NCI-H2029 (cell line): ENCODE data around the gene FAM177A1.
"Not testable (repeated sequence)": the region's sequence is repeated elsewhere in the genome, so short reads cannot be mapped to it uniquely, and the experiment has no call there.

Experiments
- DNase-seq: peaks from one replicate; lab custom pipeline; 2025; lab: John Stamatoyannopoulos, UW

Gene FAM177A1, protein sequence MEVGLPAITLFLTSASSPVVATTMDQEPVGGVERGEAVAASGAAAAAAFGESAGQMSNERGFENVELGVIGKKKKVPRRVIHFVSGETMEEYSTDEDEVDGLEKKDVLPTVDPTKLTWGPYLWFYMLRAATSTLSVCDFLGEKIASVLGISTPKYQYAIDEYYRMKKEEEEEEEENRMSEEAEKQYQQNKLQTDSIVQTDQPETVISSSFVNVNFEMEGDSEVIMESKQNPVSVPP

DNA sequence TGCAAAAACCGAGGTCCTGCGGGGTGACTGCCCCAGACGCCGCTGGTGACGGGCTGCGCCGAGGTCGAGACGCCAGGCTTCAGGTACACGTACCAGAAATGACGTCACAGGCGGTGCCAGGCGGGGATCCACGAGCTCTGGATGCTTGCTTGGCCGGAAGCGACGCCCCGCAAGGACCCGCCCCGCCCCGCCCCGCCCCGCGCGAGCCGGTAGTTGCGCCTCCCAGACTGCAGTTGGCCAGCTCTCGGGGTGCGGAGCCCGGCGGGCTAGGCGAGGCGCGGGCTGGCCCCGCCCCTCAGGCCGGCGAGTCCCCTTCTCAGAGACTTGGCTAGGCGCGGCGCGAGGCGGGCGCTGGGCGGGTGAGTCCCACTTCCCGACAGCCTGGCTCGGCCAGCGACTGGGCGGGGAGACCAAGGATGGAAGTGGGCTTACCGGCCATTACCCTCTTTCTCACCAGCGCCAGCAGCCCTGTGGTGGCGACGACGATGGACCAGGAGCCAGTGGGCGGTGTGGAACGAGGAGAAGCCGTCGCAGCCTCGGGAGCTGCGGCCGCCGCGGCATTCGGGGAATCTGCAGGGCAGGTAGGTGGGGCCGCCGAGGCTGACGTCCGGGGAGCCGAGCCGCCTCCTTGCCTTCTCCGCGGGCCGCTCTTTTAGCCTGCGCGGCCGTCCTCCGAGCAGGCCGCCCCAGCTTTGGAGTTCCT lies at the start of gene FAM177A1:
FAM177A1 (plus strand) TSS at position 225 of the 703 bp plus-strand sequence; CDS start at position 417, 192 bp downstream.
- peak; percentile 100 for DNase-seq

DNA sequence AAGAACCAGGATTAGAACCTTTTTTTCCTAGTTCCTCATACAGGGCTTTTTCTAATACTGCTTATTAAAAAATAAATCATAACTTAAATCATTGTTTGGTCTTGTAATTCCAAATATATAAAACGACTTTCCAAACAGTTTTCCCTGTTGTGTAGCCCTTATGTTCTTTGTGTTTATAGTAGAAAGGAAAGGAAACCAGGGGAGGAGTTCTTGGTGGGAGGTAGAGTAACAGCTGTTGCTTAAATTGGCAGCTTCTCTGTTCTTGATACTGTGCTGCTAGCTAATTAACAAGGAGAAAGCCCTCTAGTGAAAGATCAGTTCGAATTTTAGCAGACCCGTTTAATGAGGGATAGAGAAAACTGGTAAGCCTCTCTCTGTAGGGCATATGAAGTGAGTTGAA lies 48.3 kb upstream of the FAM177A1 start:
- peak; percentile 20 for DNase-seq

DNA sequence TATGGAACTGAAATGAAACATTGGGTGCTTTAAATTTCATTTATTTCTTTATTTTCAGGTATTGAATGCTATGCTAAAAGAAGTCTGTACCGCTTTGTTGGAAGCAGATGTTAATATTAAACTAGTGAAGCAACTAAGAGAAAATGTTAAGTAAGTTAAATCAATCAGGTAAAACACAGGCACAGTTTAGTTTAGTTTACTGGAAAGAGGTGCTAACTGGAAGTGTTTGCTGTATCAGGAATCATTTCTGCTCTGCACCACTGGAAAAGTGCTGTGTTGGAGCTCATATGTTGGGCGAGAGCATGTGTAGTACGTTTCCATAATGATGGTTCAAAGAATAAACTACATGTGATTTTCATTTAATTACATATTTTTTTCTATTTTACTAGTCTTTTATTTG lies 46.6 kb upstream of the FAM177A1 start:
- no peak for DNase-seq

DNA sequence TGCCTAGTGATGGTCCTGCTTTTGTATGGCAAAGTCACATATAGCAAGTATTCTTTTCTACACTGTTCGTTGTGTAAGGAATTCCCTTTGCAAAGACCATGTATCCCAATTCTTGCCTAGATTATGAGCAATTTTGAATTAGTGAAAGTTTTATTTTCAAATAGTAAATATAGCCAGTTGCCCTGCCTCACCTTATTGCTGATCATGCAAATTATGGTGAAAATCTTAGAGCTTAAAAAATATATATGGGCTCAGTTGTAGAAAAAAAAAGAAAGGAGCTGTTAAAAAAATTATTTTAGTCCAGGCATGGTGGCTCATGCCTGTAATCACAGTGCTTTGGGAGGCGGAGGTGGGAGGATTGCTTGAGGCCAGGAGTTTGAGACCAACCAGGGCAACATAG lies 44.5 kb upstream of the FAM177A1 start:
- no peak for DNase-seq

DNA sequence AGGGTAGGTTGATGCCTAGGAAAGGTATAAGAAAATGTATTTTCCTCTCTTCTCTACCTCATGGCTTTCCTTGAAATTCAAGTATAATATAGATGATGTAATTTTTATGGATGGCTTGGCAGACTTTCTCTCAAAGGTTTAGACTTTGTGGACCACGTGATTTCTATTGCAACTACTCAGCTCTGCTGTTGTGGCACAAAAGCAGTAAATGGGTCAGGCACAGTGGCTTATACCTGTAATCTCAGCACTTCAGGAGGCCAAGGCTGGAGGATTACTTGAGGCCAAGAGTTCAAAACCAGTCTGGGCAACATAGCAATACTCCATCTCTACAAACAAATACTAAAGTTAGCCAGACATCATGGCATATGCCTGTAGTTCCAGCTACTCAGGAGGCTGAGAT lies 41.2 kb upstream of the FAM177A1 start:
- DNase-seq, result no peak

DNA sequence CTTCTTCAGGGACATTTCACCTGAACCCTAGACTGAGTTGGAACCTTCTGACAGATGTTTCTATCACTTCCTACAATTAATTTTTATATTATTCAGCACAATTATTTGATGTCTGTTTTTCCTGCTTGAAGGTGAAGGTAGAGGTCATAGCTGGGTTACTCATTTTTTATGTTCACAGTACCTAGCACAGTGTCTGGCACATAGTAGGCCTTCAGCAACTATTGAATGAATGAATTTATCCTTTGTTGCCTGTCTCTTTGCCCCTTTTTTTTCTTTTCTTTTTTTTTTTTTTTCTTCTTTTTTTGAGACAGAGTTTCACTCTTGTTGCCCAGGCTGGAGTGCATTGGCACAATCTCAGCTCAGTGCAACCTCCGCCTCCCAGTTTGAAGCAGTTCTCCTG lies 29.5 kb upstream of the FAM177A1 start:
- DNase-seq, result no peak

DNA sequence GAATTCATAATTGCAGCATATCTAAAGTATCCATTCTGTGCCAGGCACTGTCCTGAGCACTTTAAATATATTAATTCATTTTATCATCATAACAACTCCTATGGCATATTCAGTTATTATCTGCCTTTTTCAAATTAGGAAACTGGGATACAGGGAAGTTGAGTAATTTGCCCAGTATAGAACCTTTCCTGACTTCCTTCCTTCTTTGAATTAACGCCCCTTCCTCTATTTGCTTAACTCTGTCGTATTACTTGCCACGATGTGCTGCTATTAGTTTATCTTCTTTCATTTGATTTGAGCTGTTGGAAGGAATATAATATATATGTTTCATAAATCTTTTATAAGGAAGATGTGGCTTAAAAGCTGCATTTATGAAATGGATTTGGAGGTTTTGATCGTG lies 25.4 kb upstream of the FAM177A1 start:
- DNase-seq, result no peak

DNA sequence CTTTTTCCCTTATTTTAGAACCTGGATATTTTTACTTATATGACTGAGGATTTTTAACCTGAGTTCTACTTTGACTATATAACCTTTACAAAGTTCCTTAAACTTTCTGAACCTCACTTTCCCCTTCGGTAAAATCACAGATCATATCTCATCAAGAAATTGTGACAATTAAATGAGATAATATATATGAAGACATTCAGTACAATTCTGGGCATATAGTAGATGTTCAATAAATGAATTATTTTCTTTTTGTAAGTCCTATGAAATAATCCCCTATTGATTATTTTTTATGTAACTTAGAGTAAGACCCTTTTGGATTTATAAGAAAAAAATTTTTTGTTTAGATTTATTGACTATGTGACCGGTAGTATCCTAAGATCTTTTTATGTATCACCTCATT lies 17.6 kb upstream of the FAM177A1 start:
- DNase-seq, result no peak

DNA sequence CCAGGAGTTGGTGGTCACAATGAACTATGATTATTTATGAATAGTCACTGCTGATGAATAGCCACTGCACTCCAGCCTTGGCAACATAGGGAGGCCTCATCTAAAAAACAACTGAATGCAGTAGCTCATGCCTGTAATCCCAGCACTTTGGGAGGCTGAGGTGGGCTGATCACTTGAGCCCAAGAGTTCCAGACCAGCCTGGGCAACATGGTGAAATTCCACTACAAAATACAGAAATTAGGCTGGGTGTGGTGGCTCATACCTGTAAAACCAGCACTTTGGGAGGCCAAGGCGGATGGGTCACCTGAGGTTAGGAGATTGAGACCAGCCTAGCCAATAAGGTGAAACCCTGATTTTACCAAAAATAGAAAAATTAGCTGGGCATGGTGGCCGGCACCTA lies 13.5 kb upstream of the FAM177A1 start:
- DNase-seq, result no peak

DNA sequence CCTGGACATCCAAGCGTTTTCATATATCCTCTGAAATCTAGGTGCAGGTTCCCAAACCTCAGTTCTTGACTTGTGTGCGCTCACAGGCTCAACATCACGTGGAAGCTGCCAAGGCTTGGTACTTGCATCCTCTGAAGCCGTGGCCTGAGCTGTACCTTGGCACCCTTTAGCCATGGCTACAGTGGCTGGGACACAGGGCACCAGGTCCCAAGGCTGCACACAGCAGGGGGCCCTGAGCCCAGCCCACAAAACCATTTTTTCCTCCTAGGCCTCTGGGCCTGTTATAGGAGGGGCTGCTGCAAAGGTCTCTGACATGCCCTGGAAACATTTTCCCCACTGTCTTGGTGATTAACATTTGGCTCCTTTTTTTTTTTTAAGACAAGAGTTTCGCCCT lies 11.6 kb upstream of the FAM177A1 start:
- DNase-seq, result no peak

DNA sequence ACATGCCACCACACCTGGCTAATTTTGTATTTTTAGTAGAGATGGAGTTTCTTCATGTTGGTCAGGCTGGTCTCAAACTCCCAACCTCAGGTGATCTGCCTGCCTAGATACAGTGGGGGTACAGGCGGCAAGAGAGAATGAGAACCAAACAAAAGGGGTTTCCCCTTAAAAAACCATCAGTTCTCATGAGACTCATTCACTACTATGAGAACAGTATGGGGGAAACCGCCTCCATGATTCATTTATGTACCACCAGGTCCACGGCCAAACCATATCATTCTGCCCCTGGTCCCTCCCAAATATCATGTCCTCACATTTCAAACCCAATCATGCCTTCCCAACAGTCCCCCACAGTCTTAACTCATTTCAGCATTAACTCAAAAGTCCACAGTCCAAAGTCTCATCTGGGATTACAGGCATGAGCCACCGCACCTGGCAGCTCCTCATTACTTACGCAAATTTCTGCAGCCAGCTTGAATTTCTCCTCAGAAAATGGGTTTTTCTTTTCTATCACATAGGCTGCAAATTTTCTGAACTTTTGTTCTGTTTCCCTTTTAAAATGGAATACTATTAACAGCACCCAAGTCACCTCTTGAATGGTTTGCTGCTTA lies 11.0 kb upstream of the FAM177A1 start:
- DNase-seq, result not testable (repeated sequence)

DNA sequence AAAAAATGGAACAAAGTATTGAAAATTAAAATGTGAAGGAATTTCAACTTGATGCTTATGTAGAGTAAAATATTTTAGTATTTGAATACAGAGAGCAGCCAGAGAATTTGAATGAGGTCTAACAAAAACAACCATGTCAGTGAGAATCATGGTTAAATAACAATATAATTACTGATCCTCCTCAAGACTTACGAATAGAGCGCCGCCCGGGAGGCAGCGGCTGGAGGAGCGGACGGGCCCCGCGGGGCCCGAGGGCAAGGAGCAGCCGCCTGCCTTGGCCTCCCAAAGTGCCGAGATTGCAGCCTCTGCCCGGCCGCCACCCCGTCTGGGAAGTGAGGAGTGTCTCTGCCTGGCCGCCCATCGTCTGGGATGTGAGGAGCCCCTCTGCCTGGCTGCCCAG lies 7.8 kb upstream of the FAM177A1 start:
- DNase-seq, result not testable (repeated sequence)

DNA sequence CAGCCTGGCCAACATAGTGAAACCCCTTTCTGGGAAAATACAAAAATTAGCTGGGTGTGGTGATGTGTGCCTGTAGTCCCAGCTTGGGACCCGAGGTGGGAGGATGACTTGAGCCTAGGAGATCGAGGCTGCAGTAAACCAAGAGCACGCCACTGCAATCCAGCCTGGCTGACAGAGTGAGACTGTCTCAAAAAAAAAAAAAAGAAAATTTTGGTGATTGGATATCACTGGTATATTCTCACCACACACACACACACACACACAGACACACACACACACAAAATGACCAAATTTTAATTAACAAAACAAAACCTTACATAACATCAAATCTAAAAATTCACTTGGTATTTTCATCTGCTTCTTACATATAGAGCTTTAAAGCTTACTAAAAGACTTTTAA lies 3.4 kb upstream of the FAM177A1 start:
- DNase-seq, result no peak

DNA sequence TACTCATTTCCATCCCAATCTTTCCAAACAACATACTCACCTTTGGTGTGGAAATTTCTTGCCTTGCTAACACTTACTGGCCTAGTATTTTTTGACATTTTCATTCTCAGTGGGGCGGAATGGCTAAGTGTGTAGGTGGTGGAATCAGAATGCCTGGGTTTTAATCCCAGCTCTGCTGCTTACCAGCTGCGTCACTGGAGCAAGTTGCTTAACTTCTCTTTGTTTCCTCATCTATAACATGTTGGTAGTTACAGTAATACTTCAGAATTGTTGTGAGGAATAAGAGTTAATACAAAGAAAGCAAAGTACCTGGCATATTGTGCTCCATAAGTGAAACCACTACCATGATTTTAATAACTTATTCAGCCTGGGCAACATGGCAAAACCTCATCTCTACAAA lies 3.0 kb upstream of the FAM177A1 start:
- no peak for DNase-seq

DNA sequence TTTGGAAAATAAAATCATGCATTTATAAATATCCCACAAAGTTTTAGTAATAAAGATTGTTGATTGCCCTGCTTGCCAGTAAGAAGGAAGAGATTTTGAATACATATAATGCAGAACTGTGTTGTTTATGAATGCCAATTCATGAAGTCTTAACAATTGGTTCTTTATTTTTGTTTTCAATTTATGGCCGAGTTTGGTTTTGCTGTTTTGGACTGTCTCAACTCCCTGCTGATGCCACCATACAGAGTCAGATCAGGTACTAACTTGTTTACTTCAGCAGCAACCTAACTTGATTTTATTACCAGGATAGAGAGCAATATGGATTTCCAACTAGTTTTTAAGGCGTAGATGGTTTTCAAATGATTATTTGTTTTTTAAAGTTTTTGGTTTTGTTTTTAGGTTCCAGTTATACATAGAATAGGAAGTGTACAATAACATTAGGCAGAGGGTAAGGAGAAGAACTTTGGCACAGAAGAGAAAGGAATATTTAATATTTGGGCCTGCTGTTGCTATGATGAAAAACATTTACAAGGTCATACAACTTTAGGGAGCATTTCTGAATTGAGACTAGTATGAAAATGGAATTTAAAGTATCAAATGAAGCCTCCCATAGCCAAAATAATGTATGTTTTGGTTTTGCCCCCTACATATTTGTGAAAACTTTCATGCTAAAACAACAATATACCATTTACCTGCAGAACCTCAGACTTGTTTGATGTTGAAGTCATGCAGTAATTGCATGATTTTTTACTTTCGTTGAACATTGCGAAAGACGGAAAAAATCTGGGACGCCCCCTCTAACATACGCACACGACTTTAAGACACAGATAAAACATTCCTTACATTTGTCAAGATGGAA lies 904 bp upstream of the FAM177A1 start:
- DNase-seq, result no peak

DNA sequence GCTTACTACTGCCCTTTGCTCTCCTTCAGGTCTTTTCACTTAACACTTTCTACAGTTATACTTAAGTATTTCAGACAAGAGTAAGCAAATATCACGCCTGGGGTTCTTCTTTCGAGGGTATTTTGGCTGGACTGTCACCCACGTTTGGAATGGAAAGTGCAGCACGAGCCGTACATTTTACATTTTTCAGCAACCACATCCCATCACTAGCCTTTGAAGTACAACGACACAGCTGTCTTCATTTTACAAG lies 349 bp upstream of the FAM177A1 start:
- DNase-seq, result no peak

DNA sequence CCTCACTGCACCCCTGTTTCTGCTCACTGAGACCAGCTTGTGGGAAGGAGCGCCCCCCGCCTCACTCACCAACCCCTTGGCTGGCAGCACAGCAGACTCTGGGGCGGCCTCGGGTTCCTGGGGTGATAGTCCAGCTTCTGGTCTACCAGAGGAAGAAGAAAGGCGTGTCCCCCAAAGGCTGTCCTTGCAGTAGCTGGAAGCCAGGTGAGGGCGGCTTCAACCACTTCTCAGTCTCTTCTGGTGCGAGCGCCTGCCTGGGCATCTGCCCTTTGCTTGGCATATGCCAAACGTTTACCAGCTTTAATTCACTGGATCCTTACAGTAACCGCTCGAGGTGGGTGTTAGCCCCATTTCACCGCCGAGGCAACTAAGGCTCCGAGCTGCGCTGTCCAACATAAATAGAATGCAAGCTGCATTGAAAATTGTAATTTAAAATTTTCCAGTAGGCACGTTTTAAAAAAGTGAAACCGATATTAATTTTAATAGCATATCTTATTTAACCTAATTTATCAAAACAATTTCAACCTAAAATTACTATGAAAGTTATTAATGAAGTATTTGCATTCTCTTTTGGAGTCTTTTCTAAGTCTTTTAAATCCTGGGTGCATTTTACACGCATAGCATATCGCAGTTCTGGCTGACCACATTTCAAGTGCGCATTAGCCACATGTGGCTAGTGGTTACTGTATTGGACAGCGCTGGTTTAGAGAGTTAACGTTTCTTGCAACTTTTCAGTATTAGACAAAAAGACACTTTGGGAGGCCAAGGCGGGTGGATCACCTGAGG lies 872 bp downstream of the FAM177A1 start:
- DNase-seq, result peak; percentile 82

DNA sequence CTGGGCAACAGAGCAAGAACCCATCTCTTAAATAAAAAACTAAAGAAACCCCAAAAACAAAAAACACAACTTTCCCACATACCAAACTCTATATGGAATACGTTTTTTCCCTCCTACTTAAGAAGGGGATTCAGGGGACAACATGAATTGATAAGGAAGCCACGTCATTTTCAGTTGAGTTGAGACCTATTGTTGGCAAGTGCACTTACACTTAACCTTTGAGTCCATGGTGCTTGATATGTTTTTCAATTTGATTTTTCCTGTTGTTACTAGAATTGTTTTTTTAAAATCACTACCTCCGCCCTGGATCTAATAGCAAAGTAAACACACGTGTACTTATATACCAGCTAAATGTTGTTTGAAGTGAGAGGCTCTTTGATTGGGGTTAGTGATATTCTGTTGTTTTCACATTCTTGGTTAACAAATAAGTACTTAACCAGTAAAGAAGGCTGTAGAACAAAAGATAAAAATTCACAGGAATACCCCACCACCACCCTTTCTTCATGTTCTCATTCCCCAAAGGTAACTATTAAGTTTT lies 2.0 kb downstream of the FAM177A1 start:
- peak; percentile 94 for DNase-seq

DNA sequence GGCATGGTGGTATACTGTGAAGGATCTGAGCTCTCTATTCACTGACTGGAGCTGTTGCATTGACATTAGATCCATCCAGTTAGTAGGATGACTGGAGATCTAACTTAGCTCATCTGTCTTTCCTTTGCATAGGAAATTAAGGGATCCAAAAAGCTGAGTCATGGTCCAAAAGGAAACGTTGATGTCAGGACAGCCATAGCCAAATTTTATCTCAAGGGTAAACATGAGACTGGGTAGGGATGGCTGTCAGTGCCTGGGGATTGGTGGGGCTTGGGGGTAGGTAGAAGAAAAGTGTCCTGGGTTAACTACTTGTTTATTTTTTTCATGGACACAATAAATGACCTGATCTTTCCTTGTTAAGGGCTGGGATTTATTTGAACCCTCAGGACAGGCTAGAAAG lies 4.6 kb downstream of the FAM177A1 start:
- peak; percentile 58 for DNase-seq

DNA sequence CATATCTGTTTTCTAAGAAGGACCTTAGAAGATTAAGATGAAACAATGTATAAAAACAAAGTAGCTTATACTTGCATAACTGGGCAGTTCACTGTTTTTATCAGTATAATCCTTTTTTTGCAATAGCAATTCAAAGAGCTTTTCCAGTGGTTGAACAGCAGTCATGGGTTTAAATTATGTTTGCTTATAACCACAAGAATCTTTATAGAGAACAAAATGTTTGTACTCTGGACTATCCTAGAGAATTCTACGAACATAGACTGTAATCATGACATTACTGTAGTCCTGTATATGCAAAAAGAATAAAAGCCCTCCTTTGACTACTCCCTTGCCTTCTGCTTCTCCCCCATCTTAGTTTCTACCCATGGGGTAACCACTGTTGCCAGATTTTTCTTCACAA lies 5.7 kb downstream of the FAM177A1 start:
- DNase-seq, result peak; percentile 58

DNA sequence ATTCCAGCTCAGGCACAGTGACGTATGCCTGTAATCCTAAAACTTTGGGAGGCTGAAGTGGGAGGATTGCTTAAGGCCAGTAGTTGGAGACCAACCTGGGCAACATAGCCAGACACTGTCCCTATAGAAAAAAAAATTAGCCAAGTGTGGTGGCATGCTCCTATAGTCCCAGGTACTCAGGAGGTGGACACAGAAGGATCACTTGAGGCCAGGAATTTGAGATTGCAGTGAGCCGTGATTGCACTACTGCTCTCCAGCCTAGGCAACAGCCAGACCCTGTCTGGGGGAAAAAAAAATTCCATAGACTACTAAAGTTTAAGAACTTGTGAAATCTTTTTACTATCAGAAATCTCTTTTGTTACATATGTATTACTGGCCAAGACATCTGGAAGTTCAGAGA lies 6.6 kb downstream of the FAM177A1 start:
- DNase-seq, result no peak
